ENCODE results near the gene PYGO2. TPM values are rescaled to one million over a fixed set of nuclear protein-coding genes. Genes with fewer than 3 reads are reported as not detected.
A peak's percentile ranks its signal among the peaks of the same experiment; 100 is the strongest.

The PYGO2 gene
- total RNA-seq, 2 experiments from 2014 or later, result 44.3 to 47.3 TPM

DNA sequence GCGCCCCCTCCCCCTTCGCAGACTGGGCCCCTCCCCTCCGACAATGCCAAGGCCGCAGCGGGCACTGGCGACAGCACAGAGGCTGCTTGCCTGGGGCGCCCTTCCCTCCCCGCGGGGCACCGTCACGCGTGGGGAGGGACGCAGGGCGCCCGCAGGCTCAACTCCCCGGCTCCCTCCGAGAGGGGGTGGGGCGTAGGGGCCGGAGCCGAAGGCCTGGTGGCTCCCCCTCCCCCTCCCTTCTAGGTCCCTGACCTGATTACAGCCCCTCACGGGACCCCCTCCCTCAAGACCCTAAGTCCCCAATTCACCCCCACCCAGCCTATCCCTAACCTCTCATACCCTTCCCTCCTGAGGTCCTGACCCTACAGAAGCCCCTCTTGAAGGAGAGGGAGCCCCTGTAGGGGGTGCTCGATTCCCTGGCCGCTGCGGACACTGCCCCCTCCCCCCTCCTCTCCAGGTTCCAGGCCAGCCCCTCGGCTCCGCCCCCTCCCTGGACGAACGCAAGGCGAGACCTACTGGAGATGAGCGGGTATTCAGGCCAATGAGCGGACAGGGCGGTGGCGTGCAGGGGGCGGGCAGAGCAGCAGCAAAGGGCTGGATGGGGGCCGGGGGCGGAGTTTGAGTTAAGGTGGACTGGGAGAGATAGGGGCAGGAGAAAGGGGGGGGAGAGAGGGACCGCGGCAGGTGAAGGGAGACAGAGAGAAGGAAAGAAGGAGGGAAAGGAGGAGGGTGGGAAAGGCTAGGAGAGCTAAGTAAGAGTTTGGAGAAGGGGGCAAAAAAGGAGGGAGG is 40.3 kb upstream of the PYGO2 start:
- POLR2A ChIA-PET, result interaction anchor here (0.6 to 1.9 kb wide), 3 partner anchors 19 to 50 kb away, joined by 3 to 6 read pairs (median 4); partner anchors contain the start of genes FLAD1 and PBXIP1
- intact Hi-C loops (cut with micrococcal nuclease; ENCODE audit: unreplicated experiment), result loop anchor here (1.0 to 5.0 kb wide), 5 partner anchors 15 to 140 kb away; partner anchors contain the start of genes ADAM15 and EFNA4
- H4K20me1 ChIP-seq (ENCODE audit: insufficient read depth, low read length), result no peaks in the 10 kb centered on the region
- H3K36me3 ChIP-seq (ENCODE audit: insufficient read depth, low read length), result no peaks in the 10 kb centered on the region
- BruUV-seq (replicated peaks), result no TSS peak
- TF ChIP-seq, protein P1, sequence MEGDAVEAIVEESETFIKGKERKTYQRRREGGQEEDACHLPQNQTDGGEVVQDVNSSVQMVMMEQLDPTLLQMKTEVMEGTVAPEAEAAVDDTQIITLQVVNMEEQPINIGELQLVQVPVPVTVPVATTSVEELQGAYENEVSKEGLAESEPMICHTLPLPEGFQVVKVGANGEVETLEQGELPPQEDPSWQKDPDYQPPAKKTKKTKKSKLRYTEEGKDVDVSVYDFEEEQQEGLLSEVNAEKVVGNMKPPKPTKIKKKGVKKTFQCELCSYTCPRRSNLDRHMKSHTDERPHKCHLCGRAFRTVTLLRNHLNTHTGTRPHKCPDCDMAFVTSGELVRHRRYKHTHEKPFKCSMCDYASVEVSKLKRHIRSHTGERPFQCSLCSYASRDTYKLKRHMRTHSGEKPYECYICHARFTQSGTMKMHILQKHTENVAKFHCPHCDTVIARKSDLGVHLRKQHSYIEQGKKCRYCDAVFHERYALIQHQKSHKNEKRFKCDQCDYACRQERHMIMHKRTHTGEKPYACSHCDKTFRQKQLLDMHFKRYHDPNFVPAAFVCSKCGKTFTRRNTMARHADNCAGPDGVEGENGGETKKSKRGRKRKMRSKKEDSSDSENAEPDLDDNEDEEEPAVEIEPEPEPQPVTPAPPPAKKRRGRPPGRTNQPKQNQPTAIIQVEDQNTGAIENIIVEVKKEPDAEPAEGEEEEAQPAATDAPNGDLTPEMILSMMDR (conservative IDR thresholded peaks at IDR 0.05; ENCODE audit: low read length), result peak; percentile 74
- no peak for TF ChIP-seq EZH2phosphoT487 (IDR thresholded peaks at IDR 0.05; ENCODE audit: borderline replicate concordance, low read depth, low read length)
- H3K79me2 ChIP-seq (ENCODE audit: insufficient read depth, low read depth, low read length), result peaks cover 10% of the 10 kb centered on the region; the same call in 1 of the 2 replicates
- H3K4me1 ChIP-seq (ENCODE audit: insufficient read depth, low read length, poor library complexity, severe bottlenecking), result peaks cover 65% of the 10 kb centered on the region
- H2AFZ ChIP-seq (ENCODE audit: low read length), result peak overlapping the region; percentile 79; the same call in 1 of the 2 replicates
- CTCF ChIA-PET (ENCODE audit: unreplicated experiment), result interaction anchor here (1.7 kb wide), 1 partner anchor 15 kb away, joined by 5 read pairs; no protein-coding TSS in a partner anchor
- peak overlapping the region; percentile 71 for H3K4me3 ChIP-seq (ENCODE audit: low read depth, low read length, poor library complexity, severe bottlenecking)
- peak overlapping the region; percentile 92 for H3K27ac ChIP-seq (ENCODE audit: low read depth, low read length, poor library complexity, severe bottlenecking)
- H3K9me3 ChIP-seq (ENCODE audit: low read length), result no peaks in the 10 kb centered on the region
- peak overlapping the region; percentile 94 for H3K4me2 ChIP-seq (ENCODE audit: low read length)
- peak; percentile 98 for DNase-seq (ENCODE audit: low spot score)
- H3K9me2 ChIP-seq (ENCODE audit: insufficient read depth, low read length), result no peaks in the 10 kb centered on the region

DNA sequence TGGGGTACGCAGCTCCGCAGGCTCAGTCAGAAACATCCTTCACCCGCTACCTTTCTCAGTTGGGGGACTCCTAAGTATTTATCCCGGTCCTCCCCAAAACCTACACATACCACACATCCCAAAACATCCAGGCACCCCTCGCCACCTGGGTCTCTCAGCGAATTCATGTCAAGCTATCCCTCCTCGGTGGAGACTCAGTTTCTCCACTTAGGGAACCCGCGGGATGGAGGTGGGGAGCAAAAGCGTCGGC is 39.8 kb upstream of the PYGO2 start:
- DNase-seq (ENCODE audit: low spot score), result no peak
- H3K36me3 ChIP-seq (ENCODE audit: insufficient read depth, low read length), result no peaks in the 10 kb centered on the region
- TF ChIP-seq, protein P1 (conservative IDR thresholded peaks at IDR 0.05; ENCODE audit: low read length), result no peak
- TF ChIP-seq EZH2phosphoT487 (IDR thresholded peaks at IDR 0.05; ENCODE audit: borderline replicate concordance, low read depth, low read length), result no peak
- peaks cover 10% of the 10 kb centered on the region; the same call in 1 of the 2 replicates for H3K79me2 ChIP-seq (ENCODE audit: insufficient read depth, low read depth, low read length)
- H2AFZ ChIP-seq (ENCODE audit: low read length), result peak overlapping the region; percentile 79
- H3K27ac ChIP-seq (ENCODE audit: low read depth, low read length, poor library complexity, severe bottlenecking), result peak overlapping the region; percentile 92
- no TSS peak for BruUV-seq (replicated peaks)
- no peaks in the 10 kb centered on the region for H3K9me3 ChIP-seq (ENCODE audit: low read length)
- intact Hi-C loops (cut with micrococcal nuclease; ENCODE audit: unreplicated experiment), result loop anchor here (1.0 to 5.0 kb wide), 3 partner anchors 50 to 139 kb away; partner anchors contain the start of genes ADAM15 and EFNA4
- H4K20me1 ChIP-seq (ENCODE audit: insufficient read depth, low read length), result no peaks in the 10 kb centered on the region
- ChIA-PET CTCF (ENCODE audit: unreplicated experiment) (interaction anchor here (1.7 kb wide), 1 partner anchor 16 kb away, joined by 5 read pairs; no protein-coding TSS in a partner anchor), POLR2A (interaction anchor here (0.6 to 1.9 kb wide), 3 partner anchors 19 to 50 kb away, joined by 3 to 6 read pairs (median 4); partner anchors contain the start of genes FLAD1 and PBXIP1)
- H3K9me2 ChIP-seq (ENCODE audit: insufficient read depth, low read length), result no peaks in the 10 kb centered on the region
- peak overlapping the region; percentile 71 for H3K4me3 ChIP-seq (ENCODE audit: low read depth, low read length, poor library complexity, severe bottlenecking)
- peak overlapping the region; percentile 94 for H3K4me2 ChIP-seq (ENCODE audit: low read length)
- H3K4me1 ChIP-seq (ENCODE audit: insufficient read depth, low read length, poor library complexity, severe bottlenecking), result peaks cover 60% of the 10 kb centered on the region
